Breast epithelium (tissue), 3 donors: Measurements from ENCODE around the gene CAMK2N2.

Source experiments
- CTCF ChIP-seq, 3 donors: fragments of 450-650 bp; IDR thresholded peaks; one replicate each; pipeline ENCODE4 v1.5.1; 2016 to 2017; ENCODE audit warnings: antibody characterized with exemption in 3 of 3, mild to moderate bottlenecking in 3 of 3, moderate library complexity in 3 of 3
- POLR2A ChIP-seq: fragments of 450-650 bp; IDR thresholded peaks from one replicate; pipeline ENCODE4 v1.6.1; 2016; ENCODE audit warnings: antibody characterized with exemption, mild to moderate bottlenecking, moderate library complexity
- POLR2AphosphoS5 ChIP-seq, 3 donors: sonication (generic); formaldehyde crosslinking; IDR thresholded peaks; one replicate each; pipeline ENCODE4 v1.6.1; 2017; ENCODE audit warnings: antibody characterized with exemption in 3 of 3

DNA sequence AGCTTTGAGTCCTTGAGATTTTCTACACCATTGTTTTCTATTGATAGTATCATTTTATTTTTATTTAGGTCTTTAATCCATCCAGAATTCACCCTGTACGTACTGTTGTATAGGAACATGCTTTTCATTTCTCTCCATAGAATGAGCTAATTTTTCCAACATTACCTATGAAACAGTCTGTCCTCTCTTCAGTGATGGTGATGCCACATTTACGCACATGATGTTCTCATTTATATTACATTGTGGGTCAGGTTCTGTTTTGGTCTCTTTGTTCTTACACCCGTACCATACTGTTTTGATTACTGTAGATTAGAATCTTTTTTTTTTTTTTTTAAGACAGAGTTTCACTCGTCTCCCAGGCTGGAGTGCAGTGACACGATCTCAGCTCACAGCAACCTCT, 49.6 kb downstream of the CAMK2N2 start:
- TF ChIP-seq CTCF (IDR thresholded peaks at IDR 0.05) (no peak), POLR2A (no peak), POLR2AphosphoS5 (IDR thresholded peaks at IDR 0.05) (no peak)
